Measurements from ENCODE around the gene ATP8B3.

ATP8B3 gene

GRCh38 chr19:1806184-1807029 is 5.7 kb downstream of the ATP8B3 start:
- TF ChIP-seq REST (IDR thresholded peaks at IDR 0.05; ENCODE audit: insufficient read depth in 1 of 2, low read depth in 2 of 2, low read length in 2 of 2), result no peak
- TF ChIP-seq POLR2AphosphoS5 (IDR thresholded peaks at IDR 0.05; ENCODE audit: low read depth, low read length), result no peak
- no peak for TF ChIP-seq SIN3A (IDR thresholded peaks at IDR 0.05; ENCODE audit: borderline replicate concordance, insufficient read depth, low read length)
- TF ChIP-seq FOXP2 (optimal IDR thresholded peaks at IDR 0.05; ENCODE audit: borderline replicate concordance, extremely low read depth, extremely low read length, insufficient read depth), result no peak
- TF ChIP-seq TAF1 (IDR thresholded peaks at IDR 0.05; ENCODE audit: borderline replicate concordance, insufficient read depth, low read length), result no peak

GRCh38 chr19:1805401-1806183 is 6.5 kb downstream of the ATP8B3 start:
- TF ChIP-seq SIN3A (IDR thresholded peaks at IDR 0.05; ENCODE audit: borderline replicate concordance, insufficient read depth, low read length), result no peak
- TF ChIP-seq POLR2AphosphoS5 (IDR thresholded peaks at IDR 0.05; ENCODE audit: low read depth, low read length), result no peak
- TF ChIP-seq REST (IDR thresholded peaks at IDR 0.05; ENCODE audit: insufficient read depth in 1 of 2, low read depth in 2 of 2, low read length in 2 of 2), result no peak
- TF ChIP-seq TAF1 (IDR thresholded peaks at IDR 0.05; ENCODE audit: borderline replicate concordance, insufficient read depth, low read length), result no peak
- no peak for TF ChIP-seq FOXP2 (optimal IDR thresholded peaks at IDR 0.05; ENCODE audit: borderline replicate concordance, extremely low read depth, extremely low read length, insufficient read depth)

- TF ChIP-seq SIN3A (IDR thresholded peaks at IDR 0.05; ENCODE audit: borderline replicate concordance, insufficient read depth, low read length), result no peak
- no peak for TF ChIP-seq REST (IDR thresholded peaks at IDR 0.05; ENCODE audit: insufficient read depth in 1 of 2, low read depth in 2 of 2, low read length in 2 of 2)
- no peak for TF ChIP-seq POLR2AphosphoS5 (IDR thresholded peaks at IDR 0.05; ENCODE audit: low read depth, low read length)
- TF ChIP-seq FOXP2 (optimal IDR thresholded peaks at IDR 0.05; ENCODE audit: borderline replicate concordance, extremely low read depth, extremely low read length, insufficient read depth), result no peak
- no peak for TF ChIP-seq TAF1 (IDR thresholded peaks at IDR 0.05; ENCODE audit: borderline replicate concordance, insufficient read depth, low read length)
Measured at GRCh38 chr19:1804858-1805257, 7.2 kb downstream of the ATP8B3 start.

- TF ChIP-seq FOXP2 (optimal IDR thresholded peaks at IDR 0.05; ENCODE audit: borderline replicate concordance, extremely low read depth, extremely low read length, insufficient read depth) (no peak), POLR2AphosphoS5 (IDR thresholded peaks at IDR 0.05; ENCODE audit: low read depth, low read length) (no peak), SIN3A (IDR thresholded peaks at IDR 0.05; ENCODE audit: borderline replicate concordance, insufficient read depth, low read length) (no peak), REST (IDR thresholded peaks at IDR 0.05; ENCODE audit: insufficient read depth in 1 of 2, low read depth in 2 of 2, low read length in 2 of 2) (no peak), TAF1 (IDR thresholded peaks at IDR 0.05; ENCODE audit: borderline replicate concordance, insufficient read depth, low read length) (no peak)
Measured at GRCh38 chr19:1799695-1800342, 12.3 kb downstream of the ATP8B3 start.
